GM12874 (cell line): ENCODE results near the gene DNAJA3.

Experiments
- CTCF ChIP-seq: IDR thresholded peaks from 2 replicates; pipeline ENCODE4 v1.5.1; 2011; ENCODE audit warnings: low read depth, mild to moderate bottlenecking, control low read depth, low read length, moderate library complexity; ENCODE audit not compliant: insufficient read depth

The DNAJA3 gene

GRCh38 chr16:4425378-4426020, at the start of gene DNAJA3:
DNAJA3 (plus strand) TSS chr16:4425868; CDS start chr16:4425882, 14 bp downstream.
- TF ChIP-seq CTCF: no peak

GRCh38 chr16:4376126-4376892, 49.4 kb upstream of the DNAJA3 start:
- TF ChIP-seq CTCF: no peak

GRCh38 chr16:4376893-4377572, 48.6 kb upstream of the DNAJA3 start:
- TF ChIP-seq CTCF: no peak

- TF ChIP-seq CTCF: no peak
These were observed 48.0 kb upstream of the DNAJA3 start for GRCh38 chr16:4377573-4378154.

- no peak for TF ChIP-seq CTCF
These were observed 47.5 kb upstream of the DNAJA3 start for GRCh38 chr16:4378161-4378666.

- no peak for TF ChIP-seq CTCF
These were observed 46.5 kb upstream of the DNAJA3 start for GRCh38 chr16:4378999-4379690.
